NCI-H446 treated with DMSO at 0.1 percent for 48 hours (cell line): Measurements from ENCODE around the gene WDR20.

Experiments
- DNase-seq: peaks from one replicate; lab custom pipeline; 2025; lab: John Stamatoyannopoulos, UW

The WDR20 gene

DNA sequence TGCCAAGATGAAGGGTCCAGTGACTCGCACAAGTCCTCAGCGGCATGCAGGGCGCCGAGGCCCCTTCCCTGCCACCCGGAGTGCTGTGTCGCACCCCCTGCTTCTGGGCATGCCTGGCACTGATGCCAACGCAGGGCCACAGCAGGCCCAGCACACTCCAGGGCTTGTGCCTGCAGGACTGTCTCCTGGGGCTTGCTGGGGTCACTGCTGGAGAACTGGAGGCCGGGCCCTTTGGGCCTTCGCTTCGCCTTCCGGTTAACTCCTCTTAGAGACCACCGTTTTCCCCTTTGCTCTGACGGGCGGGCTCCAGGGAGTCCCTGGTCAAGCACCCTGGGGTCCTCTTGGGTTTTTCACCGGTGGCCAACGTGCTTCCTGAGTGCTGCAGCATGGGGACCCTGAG, 79.6 kb downstream of the WDR20 start:
- no peak for DNase-seq

DNA sequence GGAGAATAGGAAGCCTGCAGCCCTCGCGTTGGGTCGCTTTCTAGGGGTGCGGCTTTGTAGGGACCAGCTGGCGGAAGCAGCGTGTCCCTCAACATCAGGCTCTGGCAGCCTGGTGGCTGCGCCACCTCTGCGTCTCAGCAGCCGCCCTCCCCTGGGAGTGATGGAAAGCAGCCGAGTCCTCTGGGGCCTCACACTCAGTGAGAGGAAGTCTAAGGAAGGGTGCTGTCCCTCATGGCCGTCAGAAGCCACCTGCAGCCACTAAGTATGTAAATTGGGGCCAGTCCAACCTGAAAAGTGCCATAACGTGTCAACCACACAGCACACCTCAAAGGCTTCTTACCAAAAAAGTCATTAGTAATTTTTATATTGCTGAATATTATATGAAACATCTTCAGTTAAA, 80.3 kb downstream of the WDR20 start:
- no peak for DNase-seq

DNA sequence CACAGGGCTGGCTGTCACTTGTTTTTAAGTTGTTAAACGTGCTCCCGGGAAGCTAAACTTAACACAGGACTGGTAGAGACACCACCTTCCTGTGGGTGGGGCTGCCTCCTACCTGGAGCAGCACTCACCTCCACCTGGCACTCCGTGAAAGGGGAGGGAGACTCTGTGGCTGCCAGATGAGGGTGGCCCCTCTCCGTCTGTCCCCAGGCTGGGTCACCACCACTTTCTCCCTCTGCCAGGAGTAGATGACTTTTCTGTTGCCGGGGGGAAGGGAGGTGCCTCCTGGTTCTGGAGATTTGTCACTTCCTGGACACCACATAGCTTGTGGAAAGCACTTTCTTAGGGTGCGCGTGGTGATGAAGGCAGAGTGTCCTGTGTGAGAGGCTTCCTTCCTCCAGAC, 81.3 kb downstream of the WDR20 start:
- DNase-seq = no peak

DNA sequence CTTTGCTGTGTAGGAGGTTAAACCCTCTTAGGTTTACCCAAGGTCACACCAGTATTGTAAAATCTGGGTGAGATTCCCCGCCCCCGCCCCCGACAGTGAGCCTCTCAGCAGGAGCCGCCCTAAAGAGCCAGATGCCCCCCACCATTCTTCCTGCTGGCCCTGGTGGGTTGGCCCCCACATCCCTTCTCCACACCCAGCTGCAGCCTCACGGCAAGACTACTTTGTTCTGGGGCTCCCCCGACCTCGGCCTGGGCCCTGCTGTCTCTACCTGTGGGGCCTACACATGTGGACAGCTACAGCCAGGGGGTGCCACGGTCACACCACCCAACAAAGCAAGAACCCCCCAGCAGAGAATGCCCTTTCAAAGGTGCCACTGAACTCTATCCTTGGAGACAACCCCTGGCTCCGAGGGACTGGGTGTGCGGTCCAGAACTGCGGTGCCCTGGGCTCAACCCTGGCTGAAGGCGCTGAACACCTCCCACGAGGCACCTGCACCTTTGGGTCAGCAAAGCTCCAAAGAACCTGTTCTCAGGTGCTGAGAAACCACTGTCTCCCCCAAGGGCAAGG, 82.4 kb downstream of the WDR20 start:
- no peak for DNase-seq

DNA sequence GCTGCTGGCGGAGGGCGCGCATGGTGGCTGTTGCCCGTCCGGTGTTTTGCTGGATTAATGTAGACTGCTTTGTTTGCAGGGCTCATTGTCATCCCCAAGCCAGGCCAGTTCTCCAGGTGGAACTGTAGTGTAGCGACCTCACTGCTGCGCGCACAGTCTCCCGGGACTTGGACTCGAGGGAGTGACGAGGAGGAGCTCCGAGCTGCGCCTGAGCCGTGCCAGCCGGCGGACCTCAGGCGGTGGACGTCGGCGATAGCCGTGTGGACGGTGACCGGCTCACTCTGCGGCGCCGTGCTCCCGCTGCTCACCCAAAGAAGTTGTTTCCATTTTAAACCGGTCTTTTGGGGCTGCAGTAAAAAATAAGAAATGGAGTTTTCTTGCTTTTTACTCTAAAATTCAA, 83.1 kb downstream of the WDR20 start:
- no peak for DNase-seq

DNA sequence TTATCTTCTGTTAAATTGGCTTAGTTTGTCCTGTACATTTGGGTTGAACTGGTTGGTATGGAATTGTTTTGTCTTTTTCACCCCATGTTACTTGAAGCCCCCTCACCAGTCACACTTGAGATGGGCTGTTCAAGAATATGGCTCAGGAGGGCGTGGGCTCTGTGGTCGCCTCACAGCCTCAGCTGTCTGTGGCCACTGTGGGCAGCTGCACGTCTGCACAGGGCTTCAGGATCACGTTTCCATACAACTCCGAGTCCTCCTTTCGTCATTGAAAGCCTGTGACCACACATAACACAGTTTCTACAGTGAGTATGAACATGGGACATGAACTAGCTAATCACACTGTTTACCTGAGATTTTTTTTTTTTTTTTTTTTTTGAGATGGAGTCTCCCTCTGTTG, 84.0 kb downstream of the WDR20 start:
- no peak for DNase-seq

DNA sequence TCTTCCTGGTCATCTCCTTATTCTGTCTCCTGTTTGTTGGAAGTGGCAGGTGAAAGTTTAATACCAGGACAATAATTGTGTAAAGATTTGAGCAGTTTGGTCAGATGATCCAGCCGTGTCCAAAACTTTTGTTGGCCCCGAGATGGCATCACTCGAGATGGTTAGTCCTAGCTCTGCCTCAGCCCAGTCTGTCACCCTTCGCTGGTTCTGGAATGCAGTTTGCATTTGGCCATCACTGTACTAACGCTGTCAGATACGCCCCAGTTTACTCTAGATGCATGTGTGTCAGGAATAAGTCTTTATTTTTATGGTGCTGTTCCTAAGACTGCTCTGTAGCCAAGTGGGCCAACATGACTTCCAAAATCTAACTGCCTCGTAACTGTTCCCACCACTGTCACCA, 85.7 kb downstream of the WDR20 start:
- DNase-seq = no peak

GRCh38 chr14:102225936-102226335, 86.2 kb downstream of the WDR20 start:
- no peak for DNase-seq

DNA sequence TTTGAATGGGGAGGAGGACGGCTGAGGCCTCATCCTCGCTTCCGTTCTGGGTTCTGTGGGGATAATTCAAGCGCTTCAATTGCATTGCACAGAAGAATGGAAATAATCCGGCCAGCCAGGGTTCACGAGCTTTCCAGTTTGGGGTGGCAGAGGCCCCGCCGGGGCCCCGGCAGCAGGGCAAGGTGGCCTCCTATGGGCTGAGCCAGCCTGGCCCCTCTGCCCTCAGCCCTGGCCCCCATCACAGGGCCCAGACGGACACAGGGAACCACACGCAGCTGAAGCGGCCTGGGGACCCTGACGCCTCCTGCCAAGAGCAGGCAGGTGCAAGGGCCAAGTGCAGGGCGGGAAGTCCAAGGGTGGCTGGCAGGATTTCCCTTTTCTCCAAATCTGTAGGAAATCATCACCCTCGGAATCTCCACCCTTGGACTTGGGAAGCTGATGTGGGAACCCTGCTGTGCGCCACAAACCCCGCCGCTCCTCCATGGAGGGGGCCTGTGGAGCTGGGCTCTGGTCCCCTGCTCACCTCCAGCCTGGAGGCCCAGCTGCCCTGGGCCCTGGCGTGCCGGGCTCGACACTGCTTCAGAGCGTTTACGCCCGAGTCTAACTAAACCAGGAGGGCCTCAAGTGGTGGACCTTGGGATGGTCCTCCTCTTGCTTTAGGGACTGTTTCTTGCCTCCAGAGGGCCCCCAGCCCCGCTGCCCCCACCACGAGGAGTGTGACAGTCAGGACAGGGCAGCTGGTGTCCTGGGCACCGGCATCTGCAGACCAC, 86.8 kb downstream of the WDR20 start:
- DNase-seq = no peak

GRCh38 chr14:102227184-102227964, 87.7 kb downstream of the WDR20 start:
- no peak for DNase-seq

DNA sequence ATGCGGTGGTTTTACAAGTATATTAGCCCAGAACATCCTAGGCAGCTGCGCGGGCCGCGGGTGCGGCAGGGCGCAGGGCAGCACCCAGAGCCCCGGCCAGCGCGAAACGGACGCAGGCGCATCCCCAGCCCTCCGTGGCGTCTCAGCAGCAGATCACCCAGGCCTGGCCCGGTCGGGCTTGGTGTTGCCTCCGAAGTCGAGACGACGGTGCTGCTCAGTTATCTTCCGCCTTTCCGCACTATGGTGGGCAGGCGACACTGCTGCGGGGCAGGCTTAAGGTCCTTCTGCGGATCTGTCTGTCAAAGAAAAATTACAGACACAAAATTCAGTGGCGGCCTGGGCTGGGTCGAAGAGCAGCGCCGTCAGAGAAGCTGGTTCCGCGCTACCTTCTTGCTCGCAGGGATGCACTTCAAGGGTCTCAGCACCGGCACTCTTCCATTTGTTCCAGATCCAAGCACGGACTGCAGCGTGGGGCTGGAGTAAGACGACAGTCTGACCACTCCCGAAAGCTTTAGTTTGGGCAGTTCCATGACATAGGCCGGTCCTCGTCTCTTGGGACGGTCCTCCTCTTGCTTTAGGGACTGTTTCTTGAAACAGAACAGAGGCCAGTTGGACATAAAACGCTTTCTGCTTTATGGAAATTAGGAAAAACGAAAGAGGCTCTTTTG, 89.5 kb downstream of the WDR20 start:
- DNase-seq = no peak

DNA sequence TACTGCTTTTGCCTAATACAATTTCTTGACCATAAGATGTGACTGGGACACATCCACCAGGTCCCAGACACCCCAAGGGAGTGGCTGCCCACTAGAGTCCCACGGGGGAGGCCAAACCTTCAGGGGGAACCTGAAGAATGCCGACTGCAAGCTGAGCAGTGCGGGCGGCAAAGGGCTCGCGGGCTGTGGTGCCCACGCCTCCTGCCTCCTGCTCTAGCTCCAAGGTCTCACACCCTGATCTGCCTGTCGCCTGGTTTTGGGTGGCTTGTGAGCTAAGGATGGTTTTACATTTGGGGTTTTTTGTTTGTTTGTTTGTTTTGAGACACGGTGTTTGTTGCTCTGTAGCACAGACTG, 90.0 kb downstream of the WDR20 start:
- DNase-seq = no peak

DNA sequence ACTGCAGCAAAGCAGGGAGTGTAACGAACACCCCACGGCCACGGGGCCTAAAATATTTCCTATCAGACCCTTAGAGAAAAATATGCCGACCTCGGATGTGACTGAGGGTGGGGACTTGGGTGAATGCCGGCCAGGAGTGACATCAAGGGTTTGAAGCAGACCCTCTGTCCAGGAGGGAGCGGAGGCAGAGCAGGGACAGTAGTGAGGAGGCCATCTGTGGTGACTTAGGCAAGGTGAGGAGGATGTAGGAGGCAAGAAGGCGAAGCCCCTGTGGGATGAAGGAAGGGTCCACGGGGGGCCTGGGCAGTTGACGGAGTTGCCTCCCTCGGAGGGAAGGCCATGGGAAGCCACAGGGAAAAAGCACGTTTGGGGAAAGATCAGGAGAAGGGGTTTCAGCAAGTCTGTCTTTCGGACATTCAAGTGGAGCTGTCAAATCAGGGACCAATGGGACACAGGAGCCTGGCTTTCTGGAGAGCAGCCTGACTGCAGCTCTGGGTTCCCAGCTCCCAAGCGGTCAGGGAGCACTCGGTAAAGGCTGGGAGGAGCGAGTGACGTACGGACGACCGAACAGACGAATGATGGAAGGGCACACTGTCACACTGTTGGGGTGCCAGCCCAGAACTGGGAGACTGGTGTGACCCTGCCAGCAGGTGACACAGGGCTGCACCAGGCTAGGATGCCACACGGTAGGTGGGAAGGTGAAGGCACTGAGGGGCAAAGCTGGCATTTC, 90.9 kb downstream of the WDR20 start:
- DNase-seq = no peak

DNA sequence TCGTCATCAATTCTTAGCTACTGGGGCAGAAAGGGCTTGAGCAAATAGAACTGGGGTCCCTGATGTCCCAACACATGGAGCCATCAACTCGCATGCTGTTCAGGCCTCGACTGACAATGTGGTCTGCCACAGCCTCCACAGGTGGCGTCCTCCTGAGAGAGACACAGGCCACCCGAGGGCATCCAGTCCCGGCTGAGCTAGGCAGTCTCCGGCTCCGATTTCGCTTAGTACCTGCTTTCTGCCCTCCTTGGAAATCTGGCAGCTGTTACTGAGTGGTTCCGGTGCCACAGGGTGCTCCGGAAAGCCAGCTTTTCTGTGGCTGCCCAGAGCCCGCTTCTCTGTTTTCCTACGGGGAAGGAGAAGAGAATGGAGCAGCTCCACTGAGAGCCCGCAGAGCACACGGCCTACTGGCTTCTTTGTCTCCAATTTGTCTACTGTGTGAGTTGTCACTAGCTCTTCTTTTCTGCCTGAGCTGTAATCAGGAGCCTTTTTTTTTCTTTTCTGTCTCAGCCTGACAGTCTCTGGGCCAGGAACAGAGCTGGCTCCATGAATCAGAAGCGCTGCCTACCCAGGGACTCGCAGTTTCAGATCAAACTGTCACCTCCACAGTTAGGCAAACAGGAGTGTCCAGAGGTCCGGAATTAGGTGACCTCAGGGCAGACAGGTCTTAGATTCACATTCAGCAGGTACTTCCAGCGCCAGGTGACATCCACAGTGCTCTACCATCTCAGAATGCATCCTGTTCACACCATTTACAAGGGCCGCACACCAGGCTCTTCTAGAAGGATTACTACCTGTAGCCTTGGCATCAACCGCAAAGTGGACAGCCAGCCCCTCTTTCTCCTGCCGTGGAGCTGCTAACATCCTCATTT, 92.0 kb downstream of the WDR20 start:
- no peak for DNase-seq

- no peak for DNase-seq
Observed at GRCh38 chr14:102232348-102232625, 92.6 kb downstream of the WDR20 start.

DNA sequence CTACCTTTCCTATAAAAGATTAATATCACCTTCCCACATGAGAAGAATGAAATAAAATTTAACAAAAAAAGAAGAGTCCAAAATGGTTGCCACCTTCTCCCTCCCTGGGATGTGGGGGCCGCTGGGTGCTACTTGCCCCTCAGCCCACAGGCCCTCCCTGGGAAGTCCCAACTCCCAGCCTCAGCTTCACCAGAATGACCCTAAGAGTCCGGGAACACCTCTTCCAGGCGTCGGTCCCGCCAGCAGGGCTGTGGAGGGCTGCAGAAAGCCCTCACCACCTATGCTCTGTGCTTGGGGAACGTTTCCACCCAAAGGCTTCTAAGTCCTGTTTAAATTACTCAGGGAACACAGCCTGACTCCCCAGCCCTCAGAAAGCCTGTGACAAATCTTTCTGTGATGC, 93.4 kb downstream of the WDR20 start:
- DNase-seq = no peak

DNA sequence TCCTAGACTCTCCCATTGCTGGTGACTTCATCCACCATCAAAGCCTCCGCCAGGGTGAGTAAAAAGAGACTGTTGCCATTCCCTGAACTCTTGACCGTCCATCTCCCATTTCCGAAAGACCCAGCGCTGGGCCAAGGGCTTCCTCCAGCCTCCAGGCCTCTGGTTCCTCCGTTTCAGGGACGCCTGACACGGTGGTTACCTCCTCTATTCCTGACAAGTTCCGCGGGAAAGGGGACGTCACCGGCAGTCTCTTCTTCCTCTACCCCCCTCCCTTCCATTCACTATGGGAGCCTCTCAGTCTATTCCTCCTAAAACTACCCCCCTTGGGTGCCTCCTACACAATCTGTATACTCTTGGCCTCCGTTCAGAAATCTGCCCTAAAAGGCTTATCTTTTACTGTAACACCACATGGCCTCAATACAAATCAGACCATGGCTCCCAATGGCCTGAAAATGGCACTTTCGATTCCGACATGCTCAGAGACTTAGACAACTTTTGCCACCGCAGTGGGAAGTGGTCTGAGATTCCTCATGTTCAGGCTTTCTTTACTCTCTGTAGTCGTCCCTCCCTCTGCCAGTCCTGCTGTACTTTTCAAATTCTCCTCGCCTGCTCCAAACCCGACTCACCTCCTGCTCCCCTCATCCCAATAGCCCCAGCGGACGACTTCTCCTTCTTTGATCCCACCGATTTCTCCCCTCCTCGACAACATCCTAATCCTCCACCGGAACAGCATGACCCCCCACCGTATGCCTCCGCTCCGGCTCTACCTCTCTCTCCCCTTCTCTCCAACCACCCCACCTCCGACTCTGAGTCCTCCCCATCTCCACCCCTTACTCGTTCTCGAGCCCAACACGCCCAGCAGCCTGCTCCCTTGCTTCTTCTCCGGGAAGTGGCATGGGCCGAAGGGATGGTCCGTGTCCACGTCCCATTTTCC, 94.9 kb downstream of the WDR20 start:
- DNase-seq = no peak

GRCh38 chr14:102235275-102235897, 95.7 kb downstream of the WDR20 start:
- DNase-seq = peak; percentile 26

- DNase-seq = no peak
Observed at GRCh38 chr14:102236026-102236425, 96.3 kb downstream of the WDR20 start.

- no peak for DNase-seq
Observed at GRCh38 chr14:102238131-102238530, 98.4 kb downstream of the WDR20 start.
